Lower leg skin (tissue), 4 donors: Measurements from ENCODE around the gene ANKH. TPM values are rescaled to one million over a fixed set of nuclear protein-coding genes. Genes with fewer than 3 reads are reported as not detected.
"Not testable (repeated sequence)": the region's sequence is repeated elsewhere in the genome, so short reads cannot be mapped to it uniquely, and the experiment has no call there.

Experiments used
- DNase-seq, 2 donors: peaks; one replicate each; pipeline ENCODE4 v3.0.0-alpha.2; 2019; ENCODE audit warnings: low spot score in 2 of 2
- H3K4me3 ChIP-seq: fragments of 200-600 bp; sonication (generic); 2 replicates; pipeline ENCODE4 v1.5.1; 2017; ENCODE audit warnings: mild to moderate bottlenecking, low read depth; ENCODE audit not compliant: poor library complexity, severe bottlenecking
- CTCF ChIP-seq, 3 donors: fragments of 450-650 bp; IDR thresholded peaks; one replicate each; pipeline ENCODE4 v1.5.1; 2016; ENCODE audit warnings: antibody characterized with exemption in 3 of 3, mild to moderate bottlenecking in 3 of 3, moderate library complexity in 2 of 3
- POLR2A ChIP-seq, 2 donors: fragments of 450-650 bp; IDR thresholded peaks; one replicate each; pipeline ENCODE4 v1.6.1; 2016 to 2017; ENCODE audit warnings: antibody characterized with exemption in 2 of 2, mild to moderate bottlenecking in 1 of 2, moderate library complexity in 1 of 2
- WGBS, 2 donors: methylation state at CpG; one replicate each; pipeline ENCODE4 v1.1.5; 2018; 5-methylcytosine and 5-hydroxymethylcytosine counted together
- intact Hi-C: fragments of 100-400 bp; cut with DNase I; formaldehyde crosslinking; loops from one replicate; pipeline ENCODE4 v1.15.0; 2023; ENCODE audit warnings: low total_unique reads
- total RNA-seq, 4 donors: library from RNA; depleted of rRNA; stranded (reverse); fragments of >200 nt; gene quantifications; one replicate each; pipeline ENCODE4 v1.1.0, GENCODE V29; 2016

Gene ANKH
- total RNA-seq, 4 donors from 2014 or later: 44.0 to 84.8 (median 67.9) TPM

GRCh38 chr5:14848385-14848784, 23.2 kb downstream of the ANKH start:
- H3K4me3 ChIP-seq: no peak overlapping the region
- DNase-seq: no peak
- intact Hi-C loops: no loop called here
- 95 to 97% methylated on average over 21 of the region's 21 CpGs for WGBS, 2 donors
- TF ChIP-seq CTCF (IDR thresholded peaks at IDR 0.05) (no peak), POLR2A (IDR thresholded peaks at IDR 0.05) (no peak)

- intact Hi-C loops: no loop called here
- WGBS, 2 donors: 84 to 96% methylated on average over 5 of the region's 5 CpGs
- TF ChIP-seq CTCF (IDR thresholded peaks at IDR 0.05) (no peak), POLR2A (IDR thresholded peaks at IDR 0.05) (no peak)
- no peak for DNase-seq
- no peak overlapping the region for H3K4me3 ChIP-seq
Measured at GRCh38 chr5:14847471-14847870, 24.1 kb downstream of the ANKH start.

- no peak for DNase-seq
- TF ChIP-seq POLR2A (IDR thresholded peaks at IDR 0.05): no peak
- no peak for TF ChIP-seq CTCF (IDR thresholded peaks at IDR 0.05)
- intact Hi-C loops: no loop called here
- H3K4me3 ChIP-seq: no peak overlapping the region
- WGBS, 2 donors: 92 to 95% methylated on average over 4 of the region's 4 CpGs
Measured at GRCh38 chr5:14842117-14842516, 29.5 kb downstream of the ANKH start.

GRCh38 chr5:14840624-14841023, 31.0 kb downstream of the ANKH start:
- 91 to 92% methylated on average over 3 of the region's 3 CpGs for WGBS, 2 donors
- DNase-seq: no peak
- intact Hi-C loops: no loop called here
- no peak for TF ChIP-seq CTCF (IDR thresholded peaks at IDR 0.05)
- TF ChIP-seq POLR2A (IDR thresholded peaks at IDR 0.05): no peak
- H3K4me3 ChIP-seq: no peak overlapping the region

- 59 to 61% methylated on average over 15 of the region's 15 CpGs for WGBS, 2 donors
- intact Hi-C loops: no loop called here
- DNase-seq: no peak
- H3K4me3 ChIP-seq: no peak overlapping the region
- TF ChIP-seq POLR2A (IDR thresholded peaks at IDR 0.05) (no peak), CTCF (IDR thresholded peaks at IDR 0.05) (no peak)
Measured at GRCh38 chr5:14838396-14839319, 32.9 kb downstream of the ANKH start.

GRCh38 chr5:14837423-14838122, 34.0 kb downstream of the ANKH start:
- intact Hi-C loops, H3K4me3 ChIP-seq, DNase-seq: not testable (repeated sequence)
- 93 to 97% methylated on average over 6 of the region's 7 CpGs for WGBS, 2 donors
